OCI-LY7 (cell line): ENCODE results near the gene ZNF516. TPM values are rescaled to one million over a fixed set of nuclear protein-coding genes. Genes with fewer than 3 reads are reported as not detected.

Experiments used
- BruUV-seq: library from RNA; stranded (reverse); fragments of 400-500 nt; replicated peaks from 2 replicates; lab custom pipeline; 2021; lab: Mats Ljungman, UMichigan
- CTCF ChIA-PET: fragments of 300-600 bp; sonication (Branson Sonifier 250); formaldehyde crosslinking; loops from one replicate; lab custom pipeline; 2022; ENCODE audit warnings: antibody characterized with exemption; ENCODE audit not compliant: unreplicated experiment; lab: Charles Lee
- POLR2A ChIA-PET: fragments of 300-600 bp; sonication (Branson Sonifier 250); formaldehyde crosslinking; loops from one replicate; lab custom pipeline; 2022; ENCODE audit warnings: antibody characterized with exemption; lab: Charles Lee
- DNase-seq: peaks from one replicate; pipeline ENCODE4 v3.0.0-alpha.2; 2015; ENCODE audit warnings: low spot score
- H2AFZ ChIP-seq: fragments of 200-600 bp; sonication (generic), shearing (Covaris generic); 2 replicates; pipeline ENCODE4 v1.6.1; 2014; ENCODE audit warnings: mild to moderate bottlenecking, antibody characterized with exemption, low read length, moderate library complexity
- H3K27ac ChIP-seq: fragments of 200-600 bp; sonication (generic); 2 replicates; pipeline ENCODE4 v1.5.1; 2014; ENCODE audit warnings: mixed run types, low read depth, mild to moderate bottlenecking, moderate library complexity, low read length, inconsistent platforms; ENCODE audit not compliant: poor library complexity, severe bottlenecking
- H3K36me3 ChIP-seq: fragments of 200-600 bp; sonication (generic); 2 replicates; pipeline ENCODE4 v1.6.1; 2014; ENCODE audit warnings: mild to moderate bottlenecking, antibody characterized with exemption, low read length, moderate library complexity, mixed read lengths; ENCODE audit not compliant: insufficient read depth
- H3K4me1 ChIP-seq: fragments of 200-600 bp; sonication (generic); 2 replicates; pipeline ENCODE4 v1.5.1; 2014; ENCODE audit warnings: mild to moderate bottlenecking, low read length; ENCODE audit not compliant: insufficient read depth, poor library complexity, severe bottlenecking
- H3K4me2 ChIP-seq: fragments of 200-600 bp; sonication (generic); 2 replicates; pipeline ENCODE4 v1.6.1; 2014; ENCODE audit warnings: mild to moderate bottlenecking, low read length
- H3K4me3 ChIP-seq: fragments of 200-600 bp; sonication (generic); 2 replicates; pipeline ENCODE4 v1.5.1; 2014; ENCODE audit warnings: mild to moderate bottlenecking, low read depth, low read length; ENCODE audit not compliant: poor library complexity, severe bottlenecking
- H3K79me2 ChIP-seq: fragments of 200-600 bp; sonication (generic); 2 replicates; pipeline ENCODE4 v1.6.1; 2016; ENCODE audit warnings: low read depth, mild to moderate bottlenecking, low read length, moderate library complexity, mixed read lengths; ENCODE audit not compliant: insufficient read depth
- H3K9me2 ChIP-seq: fragments of 200-600 bp; sonication (generic); 2 replicates; pipeline ENCODE4 v1.6.1; 2016; ENCODE audit warnings: mild to moderate bottlenecking, low read length, mixed read lengths; ENCODE audit not compliant: insufficient read depth
- H3K9me3 ChIP-seq: fragments of 200-600 bp; sonication (generic); 2 replicates; pipeline ENCODE4 v1.6.1; 2014; ENCODE audit warnings: mild to moderate bottlenecking, mixed run types, low read length, mixed read lengths
- H4K20me1 ChIP-seq: fragments of 200-600 bp; sonication (generic); 2 replicates; pipeline ENCODE4 v1.6.1; 2014; ENCODE audit warnings: mild to moderate bottlenecking, antibody characterized with exemption, low read length, moderate library complexity, mixed read lengths; ENCODE audit not compliant: insufficient read depth
- CTCF ChIP-seq: fragments of 200-600 bp; sonication (generic); conservative IDR thresholded peaks from 2 replicates; pipeline ENCODE4 v1.5.1; 2014; ENCODE audit warnings: mild to moderate bottlenecking, antibody characterized with exemption, low read length, moderate library complexity, mixed read lengths
- EZH2phosphoT487 ChIP-seq: fragments of 200-600 bp; sonication (generic); IDR thresholded peaks from 2 replicates; pipeline ENCODE4 v1.6.1; 2018; ENCODE audit warnings: low read depth, borderline replicate concordance, mild to moderate bottlenecking, mixed run types, antibody characterized with exemption, low read length, moderate library complexity, mixed read lengths
- intact Hi-C: fragments of 100-400 bp; cut with micrococcal nuclease; formaldehyde crosslinking; loops from one replicate; pipeline ENCODE4 v1.10.0; 2022; ENCODE audit not compliant: unreplicated experiment
- total RNA-seq, 2 experiments: library from RNA; depleted of rRNA in 1 of 2; stranded (reverse); fragments of >200 nt in 1 of 2; shearing (Covaris generic) in 1 of 2; gene quantifications; 2 replicates each; pipeline ENCODE4 v1.2.3, GENCODE V29; 2014 to 2022

The ZNF516 gene
- total RNA-seq, 2 experiments from 2014 or later: 16.2 to 32.3 TPM

GRCh38 chr18:76489081-76489480, 6.0 kb downstream of the ZNF516 start:
- POLR2A ChIA-PET: no interaction called here

GRCh38 chr18:76488190-76488589, 6.9 kb downstream of the ZNF516 start:
- Histone ChIP-seq H3K9me3 (no peaks in the 10 kb centered on the region), H3K79me2 (peaks cover 91% of the 10 kb centered on the region), H4K20me1 (peaks cover 28% of the 10 kb centered on the region; the same call in 1 of the 2 replicates), H2AFZ (no peak overlapping the region), H3K36me3 (peaks cover 4% of the 10 kb centered on the region; the same call in 1 of the 2 replicates), H3K4me2 (peak overlapping the region; percentile 81), H3K9me2 (no peaks in the 10 kb centered on the region), H3K4me3 (no peak overlapping the region), H3K4me1 (peaks cover 57% of the 10 kb centered on the region), H3K27ac (no peak overlapping the region)
- intact Hi-C loops: no loop called here
- TF ChIP-seq EZH2phosphoT487 (no peak), CTCF (no peak)
- no TSS peak for BruUV-seq
- no peak for DNase-seq
- CTCF ChIA-PET: no interaction called here
- POLR2A ChIA-PET: interaction anchor here (1.1 kb wide), 1 partner anchor 72 kb away, joined by 3 read pairs; no protein-coding TSS in a partner anchor

More at GRCh38 chr18:76489081-76489480, 6.0 kb downstream of the ZNF516 start:
- H2AFZ ChIP-seq: no peak overlapping the region
- H3K4me1 ChIP-seq: peaks cover 57% of the 10 kb centered on the region
- H3K36me3 ChIP-seq: peaks cover 4% of the 10 kb centered on the region; the same call in 1 of the 2 replicates
- no peak for DNase-seq
- peaks cover 90% of the 10 kb centered on the region for H3K79me2 ChIP-seq
- H3K27ac ChIP-seq: no peak overlapping the region
- no peak for TF ChIP-seq CTCF
- no peak for TF ChIP-seq EZH2phosphoT487
- H3K9me3 ChIP-seq: no peaks in the 10 kb centered on the region
- H3K4me3 ChIP-seq: peak overlapping the region; percentile 67
- intact Hi-C loops: no loop called here
- peak overlapping the region; percentile 81 for H3K4me2 ChIP-seq
- peaks cover 28% of the 10 kb centered on the region; the same call in 1 of the 2 replicates for H4K20me1 ChIP-seq
- BruUV-seq: no TSS peak
- CTCF ChIA-PET: interaction anchor here (0.5 kb wide), 1 partner anchor 198 kb away, joined by 3 read pairs; no protein-coding TSS in a partner anchor
- H3K9me2 ChIP-seq: no peaks in the 10 kb centered on the region

- intact Hi-C loops: no loop called here
- peaks cover 28% of the 10 kb centered on the region; the same call in 1 of the 2 replicates for H4K20me1 ChIP-seq
- no TSS peak for BruUV-seq
These were observed 7.3 kb downstream of the ZNF516 start for GRCh38 chr18:76487782-76488181.

More at GRCh38 chr18:76487782-76488181, 7.3 kb downstream of the ZNF516 start:
- no peak for DNase-seq
- Histone ChIP-seq H3K4me1 (peaks cover 57% of the 10 kb centered on the region), H3K4me3 (no peak overlapping the region), H3K79me2 (peaks cover 94% of the 10 kb centered on the region), H3K27ac (no peak overlapping the region), H3K9me2 (no peaks in the 10 kb centered on the region), H3K9me3 (no peaks in the 10 kb centered on the region), H3K36me3 (peaks cover 7% of the 10 kb centered on the region; the same call in 1 of the 2 replicates), H2AFZ (no peak overlapping the region), H3K4me2 (peak overlapping the region; percentile 81)
- POLR2A ChIA-PET: interaction anchor here (1.1 kb wide), 1 partner anchor 71 kb away, joined by 3 read pairs; no protein-coding TSS in a partner anchor
- TF ChIP-seq CTCF (no peak), EZH2phosphoT487 (no peak)
- CTCF ChIA-PET: no interaction called here
